K562 (cell line): ENCODE measurements around the gene RSPH1. TPM values are rescaled to one million over a fixed set of nuclear protein-coding genes. Genes with fewer than 3 reads are reported as not detected.

Source experiments
- ATAC-seq: fragments of 200-7000 bp; cut with Tn5 transposase; 3 replicates; pipeline ENCODE4 v1.9.1; 2020; ENCODE audit warnings: moderate library complexity
- BruUV-seq: library from RNA; stranded (reverse); fragments of 400-500 nt; replicated peaks from 2 replicates; lab custom pipeline; 2021; lab: Mats Ljungman, UMichigan
- CTCF ChIA-PET: fragments of 300-600 bp; formaldehyde crosslinking; extraction: SDS; loops from one replicate; lab custom pipeline; 2021; ENCODE audit warnings: low intra/inter-chr PET ratio; lab: Yijun Ruan, JAX
- POLR2A ChIA-PET: fragments of 300-600, 350-650 bp; sonication (Branson Sonifier 250); formaldehyde crosslinking; extraction: SDS; loops from one replicate; lab custom pipeline; 2021; ENCODE audit warnings: antibody characterized with exemption, inconsistent platforms; lab: Yijun Ruan, JAX
- DNase-seq, 4 experiments: peaks; one replicate each; pipeline versions ENCODE4 v3.0.0 to v3.0.0-alpha.2; 2011 to 2018; ENCODE audit warnings: low spot score in 3 of 4, mixed read lengths in 3 of 4; ENCODE audit errors: extremely low read depth in 1 of 4
- FAIRE-seq: peaks from 2 replicates; lab custom pipeline; 2011; peaks lifted over from hg19 to GRCh38; lab: Jason Lieb, UNC
- H2AFZ ChIP-seq: 2 replicates; pipeline ENCODE4 v1.6.0; 2011; ENCODE audit warnings: low read depth, low read length, control low read depth, inconsistent platforms
- H3K27ac ChIP-seq: fragments of 200-600 bp; 3 replicates; pipeline ENCODE4 v1.8.0; 2011; ENCODE audit warnings: low read depth, mild to moderate bottlenecking, control low read depth, inconsistent platforms, low read length, moderate library complexity, mixed read lengths; ENCODE audit errors: extremely low read depth
- H3K27me3 ChIP-seq, 2 experiments: fragments of 300-600 bp in 1 of 2; 2 replicates in 1 of 2; 3 replicates in 1 of 2; pipeline versions ENCODE4 v1.6.0 to v1.8.0; 2011; ENCODE audit warnings: inconsistent platforms in 2 of 2, low read length in 2 of 2, mild to moderate bottlenecking in 1 of 2, mixed read lengths in 1 of 2, moderate library complexity in 1 of 2; ENCODE audit not compliant: control insufficient read depth in 2 of 2, insufficient read depth in 2 of 2
- H3K36me3 ChIP-seq: fragments of 300-600 bp; 3 replicates; pipeline ENCODE4 v1.8.0; 2011; ENCODE audit warnings: mild to moderate bottlenecking, low read length, inconsistent platforms; ENCODE audit not compliant: control insufficient read depth, insufficient read depth
- H3K4me1 ChIP-seq, 2 experiments: fragments of 200-600 bp in 1 of 2; replicated peaks in 1 of 2; 2 replicates in 1 of 2; 3 replicates in 1 of 2; pipeline versions ENCODE4 v1.5.1 to v1.8.0; 2011; ENCODE audit warnings: inconsistent platforms in 2 of 2, low read length in 2 of 2, mild to moderate bottlenecking in 1 of 2, mixed read lengths in 1 of 2, moderate library complexity in 1 of 2; ENCODE audit not compliant: control insufficient read depth in 2 of 2, insufficient read depth in 2 of 2
- H3K4me2 ChIP-seq: 2 replicates; pipeline ENCODE4 v1.6.1; 2011; ENCODE audit warnings: low read length, control low read depth, inconsistent platforms, mixed read lengths; ENCODE audit not compliant: insufficient read depth
- H3K4me3 ChIP-seq: fragments of 200-600 bp; sonication (generic), shearing (Covaris generic); 2 replicates; pipeline ENCODE4 v1.5.1; 2016; ENCODE audit warnings: control low read depth, inconsistent platforms
- H3K79me2 ChIP-seq: fragments of 200-600 bp; 3 replicates; pipeline ENCODE4 v1.8.0; 2011; ENCODE audit warnings: low read length, inconsistent platforms; ENCODE audit not compliant: control insufficient read depth, insufficient read depth
- H3K9ac ChIP-seq, 2 experiments: 2 replicates each; pipeline versions ENCODE4 v1.6.0 to v1.6.1; 2011; ENCODE audit warnings: low read depth in 2 of 2, low read length in 2 of 2, control low read depth in 1 of 2, inconsistent platforms in 1 of 2, mild to moderate bottlenecking in 1 of 2, mixed read lengths in 1 of 2; ENCODE audit not compliant: insufficient read depth in 1 of 2
- H3K9me1 ChIP-seq: one replicate; pipeline ENCODE4 v1.6.0; 2011; ENCODE audit warnings: inconsistent platforms, mild to moderate bottlenecking, low read length, moderate library complexity; ENCODE audit not compliant: control insufficient read depth, insufficient read depth
- H3K9me3 ChIP-seq: replicated peaks from 2 replicates; pipeline ENCODE4 v1.5.1; 2011; ENCODE audit warnings: low read depth, low read length, inconsistent platforms; ENCODE audit not compliant: control insufficient read depth, insufficient read depth
- H4K20me1 ChIP-seq: replicated peaks from 2 replicates; pipeline ENCODE4 v1.6.1; 2011; ENCODE audit warnings: low read length, inconsistent platforms, mixed read lengths; ENCODE audit not compliant: control insufficient read depth, insufficient read depth
- FOXJ2 ChIP-seq: fragments of 200-800 bp; sonication (Bioruptor generic); IDR thresholded peaks from 2 replicates; pipeline ENCODE4 v1.6.1; 2016; ENCODE audit warnings: missing genetic modification characterization, missing compliant biosample characterization
- ZBTB1 ChIP-seq: sonication (generic); formaldehyde crosslinking; IDR thresholded peaks from 2 replicates; pipeline ENCODE4 v1.8.1; 2023; ENCODE audit warnings: missing genetic modification reagents, low read depth, mild to moderate bottlenecking, borderline replicate concordance
- ZNF280B ChIP-seq: fragments of 250-450 bp; sonication (Bioruptor Pico); IDR thresholded peaks from 2 replicates; pipeline ENCODE4 v1.5.1; 2021; ENCODE audit warnings: mild to moderate bottlenecking
- WGBS: fragments of 100-300 bp; shearing (Covaris generic); methylation state at CpG from one replicate; pipeline ENCODE4 v1.1.6; 2016; ENCODE audit warnings: low coverage, mixed read lengths; ENCODE audit not compliant: insufficient coverage; ENCODE audit errors: missing lambda C conversion rate; 5-methylcytosine and 5-hydroxymethylcytosine counted together
- in situ Hi-C: fragments of 300-500 bp; cut with MboI; formaldehyde crosslinking; loops from 4 replicates; pipeline ENCODE4 v1.15.0; 2018; ENCODE audit warnings: inconsistent platforms, mixed read lengths
- intact Hi-C: fragments of 100-400 bp; cut with micrococcal nuclease; formaldehyde crosslinking; loops from 2 replicates; pipeline ENCODE4 v1.14.2; 2022
- polyA plus RNA-seq, 8 experiments: library from polyadenylated mRNA; depleted of rRNA in 4 of 8; stranded (reverse) in 5 of 8; unstranded in 3 of 8; fragments of >200 nt; fragmentation: Nextera tagmentation in 2 of 8; fragmentation: Illumina TruSeq in 1 of 8; extraction: Ambion mirVana in 2 of 8; extraction: Trizol in 1 of 8; gene quantifications; 2 replicates each; pipeline versions ENCODE4 v1.2.1 to v1.2.3, GENCODE V29; 2011 to 2014; ENCODE audit warnings: inconsistent platforms in 1 of 8, missing spikeins in 1 of 8
- total RNA-seq, 7 experiments: library from RNA; depleted of rRNA in 6 of 7; stranded (reverse); fragments of >200 nt in 6 of 7; fragmentation: Illumina TruSeq in 2 of 7; extraction: Trizol in 2 of 7; gene quantifications; 2 replicates each; pipeline versions ENCODE4 v1.2.1 to v1.2.3, GENCODE V29; 2011 to 2021; ENCODE audit warnings: low replicate concordance in 1 of 7
- TF ChIP-seq, protein P1 (sequence below): sonication (generic); formaldehyde crosslinking; IDR thresholded peaks from 2 replicates; pipeline ENCODE4 v1.8.0; 2023; ENCODE audit warnings: mild to moderate bottlenecking, missing genetic modification reagents

Gene RSPH1
- total and polyA plus RNA-seq, 9 of the 15 experiments (the other 6 are each of a cell fraction or from before 2014, with no cell fraction given): 0.17 TPM; not detected in 8

GRCh38 chr21:42495765-42496119, 282 bp downstream of the RSPH1 start:
- POLR2A ChIA-PET: interaction anchor here (0.6 to 1.8 kb wide), 4 partner anchors 8 to 286 kb away, joined by 3 to 7 read pairs (median 4); no protein-coding TSS in a partner anchor
- no peaks in the 10 kb centered on the region for H3K9me3 ChIP-seq
- no peaks in the 10 kb centered on the region for H3K9me1 ChIP-seq
- 2% methylated on average over 18 of the region's 18 CpGs for WGBS
- BruUV-seq: no TSS peak
- TF ChIP-seq, protein P1, sequence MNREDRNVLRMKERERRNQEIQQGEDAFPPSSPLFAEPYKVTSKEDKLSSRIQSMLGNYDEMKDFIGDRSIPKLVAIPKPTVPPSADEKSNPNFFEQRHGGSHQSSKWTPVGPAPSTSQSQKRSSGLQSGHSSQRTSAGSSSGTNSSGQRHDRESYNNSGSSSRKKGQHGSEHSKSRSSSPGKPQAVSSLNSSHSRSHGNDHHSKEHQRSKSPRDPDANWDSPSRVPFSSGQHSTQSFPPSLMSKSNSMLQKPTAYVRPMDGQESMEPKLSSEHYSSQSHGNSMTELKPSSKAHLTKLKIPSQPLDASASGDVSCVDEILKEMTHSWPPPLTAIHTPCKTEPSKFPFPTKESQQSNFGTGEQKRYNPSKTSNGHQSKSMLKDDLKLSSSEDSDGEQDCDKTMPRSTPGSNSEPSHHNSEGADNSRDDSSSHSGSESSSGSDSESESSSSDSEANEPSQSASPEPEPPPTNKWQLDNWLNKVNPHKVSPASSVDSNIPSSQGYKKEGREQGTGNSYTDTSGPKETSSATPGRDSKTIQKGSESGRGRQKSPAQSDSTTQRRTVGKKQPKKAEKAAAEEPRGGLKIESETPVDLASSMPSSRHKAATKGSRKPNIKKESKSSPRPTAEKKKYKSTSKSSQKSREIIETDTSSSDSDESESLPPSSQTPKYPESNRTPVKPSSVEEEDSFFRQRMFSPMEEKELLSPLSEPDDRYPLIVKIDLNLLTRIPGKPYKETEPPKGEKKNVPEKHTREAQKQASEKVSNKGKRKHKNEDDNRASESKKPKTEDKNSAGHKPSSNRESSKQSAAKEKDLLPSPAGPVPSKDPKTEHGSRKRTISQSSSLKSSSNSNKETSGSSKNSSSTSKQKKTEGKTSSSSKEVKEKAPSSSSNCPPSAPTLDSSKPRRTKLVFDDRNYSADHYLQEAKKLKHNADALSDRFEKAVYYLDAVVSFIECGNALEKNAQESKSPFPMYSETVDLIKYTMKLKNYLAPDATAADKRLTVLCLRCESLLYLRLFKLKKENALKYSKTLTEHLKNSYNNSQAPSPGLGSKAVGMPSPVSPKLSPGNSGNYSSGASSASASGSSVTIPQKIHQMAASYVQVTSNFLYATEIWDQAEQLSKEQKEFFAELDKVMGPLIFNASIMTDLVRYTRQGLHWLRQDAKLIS (CRISPR knock-in tag): 0 out of 2 replicates have a peak, but pooled peaks have one; percentile 22
- 0 out of 2 replicates have a peak, but pooled peaks have one; percentile 11 for TF ChIP-seq FOXJ2 (tag)
- no peak for TF ChIP-seq ZNF280B (CRISPR knock-in tag)
- peak; percentile 63; the same call in 1 of the 2 replicates for TF ChIP-seq ZBTB1 (CRISPR knock-in tag)
- peak overlapping the region; percentile 82 for H3K4me2 ChIP-seq
- H4K20me1 ChIP-seq: no peaks in the 10 kb centered on the region
- H3K79me2 ChIP-seq: no peaks in the 10 kb centered on the region
- peaks cover 15 to 17% of the 10 kb centered on the region in 2 experiments; a peak in 4 of 5 replicates for H3K4me1 ChIP-seq
- CTCF ChIA-PET: interaction anchor here (0.6 kb wide), 1 partner anchor 247 kb away, joined by 3 read pairs; no protein-coding TSS in a partner anchor
- intact Hi-C loops (loop anchor here (5.0 kb wide), 1 partner anchor 483 kb away; the partner anchor contains the start of gene ZBTB21), in situ Hi-C loops (no loop called here)
- ATAC-seq: no peak
- peak overlapping the region in 1 of 2 experiments; percentile 68; a peak in 2 of 4 replicates for H3K9ac ChIP-seq
- H2AFZ ChIP-seq: peak overlapping the region; percentile 73
- H3K27me3 ChIP-seq: peaks cover 23 to 31% of the 10 kb centered on the region in 2 experiments
- no peak for DNase-seq
- FAIRE-seq: no peak
- H3K27ac ChIP-seq: no peak overlapping the region
- no peaks in the 10 kb centered on the region for H3K36me3 ChIP-seq
- peak overlapping the region; percentile 44 for H3K4me3 ChIP-seq
